HG02970 (cell line): ENCODE results near the gene ZBTB16.

Experiments
- ATAC-seq: cut with Tn5 transposase; IDR thresholded peaks from one replicate; pipeline ENCODE4 v1.9.1; 2021; ENCODE audit warnings: mild to moderate bottlenecking, moderate library complexity, moderate number of reproducible peaks; ENCODE audit not compliant: unreplicated experiment, low FRiP score

ZBTB16 gene

DNA sequence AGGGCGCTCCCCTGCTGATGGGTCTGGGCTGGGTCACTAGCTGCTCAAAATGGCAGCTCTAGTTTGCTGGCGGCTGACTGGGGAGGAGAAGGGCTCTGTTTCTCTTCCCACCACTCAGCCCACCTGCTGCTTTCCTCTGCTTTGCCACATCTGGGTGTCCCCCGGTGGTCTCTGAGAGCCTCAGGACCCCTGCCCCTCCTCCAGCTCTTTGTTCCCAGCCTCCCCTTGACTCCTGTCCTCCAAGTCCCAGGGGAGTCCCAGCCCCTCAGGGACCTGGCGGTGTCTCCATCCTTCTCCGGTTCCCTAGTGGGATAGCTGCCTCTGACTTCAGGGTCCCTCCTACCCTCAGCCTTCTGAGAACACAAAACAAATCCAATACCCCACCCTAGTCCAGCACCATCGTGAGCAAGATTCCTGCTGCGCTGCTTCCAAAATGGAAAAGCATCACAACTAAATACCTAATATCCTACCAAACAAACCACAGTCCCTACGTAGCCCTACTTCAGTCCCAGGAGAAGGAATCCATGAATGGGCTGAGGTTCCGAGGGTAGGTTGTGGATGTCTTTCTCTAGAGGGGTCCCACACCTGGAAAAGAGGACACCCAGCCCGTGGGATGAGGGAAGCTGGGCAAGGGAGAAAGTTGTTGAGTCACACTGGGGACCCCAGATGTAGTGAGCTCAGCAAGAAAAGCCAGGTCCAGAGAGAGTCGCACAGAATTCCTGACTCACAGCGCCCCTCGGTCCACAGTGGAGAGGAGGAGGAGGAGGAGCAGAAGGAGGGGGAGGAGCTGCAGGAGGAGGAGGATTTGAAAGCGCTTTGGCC is 191.7 kb downstream of the ZBTB16 start:
- ATAC-seq, result no peak

GRCh38 chr11:114251815-114252337 is 192.4 kb downstream of the ZBTB16 start:
- no peak for ATAC-seq

DNA sequence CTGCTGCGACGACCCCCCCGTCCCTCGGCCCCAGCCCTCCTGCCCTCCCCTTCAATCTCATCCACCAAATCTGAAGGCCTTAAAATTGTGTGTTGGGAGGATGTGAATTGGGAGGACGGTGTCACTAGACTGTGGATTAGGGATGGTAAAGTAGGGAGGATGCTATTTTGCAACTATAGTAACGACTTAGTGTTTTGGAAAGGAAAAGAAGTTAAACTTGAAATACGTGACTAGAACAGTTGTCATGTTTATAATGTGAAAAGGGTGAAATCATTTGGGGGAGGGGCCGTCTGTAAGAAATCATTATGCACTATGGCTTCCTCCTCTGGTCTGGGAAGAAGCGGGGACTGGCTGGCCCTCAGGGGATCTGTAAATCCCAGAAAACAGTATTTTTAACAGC is 193.3 kb downstream of the ZBTB16 start:
- ATAC-seq, result no peak

DNA sequence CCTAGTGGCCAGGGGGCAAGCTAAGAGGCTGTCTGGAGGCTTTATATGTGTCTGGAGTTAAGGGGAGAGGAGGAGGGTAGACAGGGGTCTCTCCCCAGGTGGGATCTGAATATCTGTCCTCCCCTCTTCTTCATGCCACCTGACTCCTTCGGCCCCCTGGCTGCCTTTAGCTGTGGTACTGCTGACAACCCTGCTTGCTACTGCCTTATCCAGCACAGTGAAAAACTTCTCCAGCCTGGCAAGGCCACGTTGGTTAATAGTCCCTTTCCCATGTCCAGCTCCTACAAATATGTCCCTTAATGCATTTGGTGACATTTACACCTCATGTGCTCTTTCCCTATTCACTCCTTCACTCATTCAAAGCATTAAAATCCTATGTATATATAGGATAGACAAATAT is 194.3 kb downstream of the ZBTB16 start:
- ATAC-seq, result no peak

GRCh38 chr11:114254571-114255146 is 195.1 kb downstream of the ZBTB16 start:
- ATAC-seq, result no peak

GRCh38 chr11:114255289-114255688 is 195.8 kb downstream of the ZBTB16 start:
- no peak for ATAC-seq

GRCh38 chr11:114256176-114256966 is 196.9 kb downstream of the ZBTB16 start:
- no peak for ATAC-seq

DNA sequence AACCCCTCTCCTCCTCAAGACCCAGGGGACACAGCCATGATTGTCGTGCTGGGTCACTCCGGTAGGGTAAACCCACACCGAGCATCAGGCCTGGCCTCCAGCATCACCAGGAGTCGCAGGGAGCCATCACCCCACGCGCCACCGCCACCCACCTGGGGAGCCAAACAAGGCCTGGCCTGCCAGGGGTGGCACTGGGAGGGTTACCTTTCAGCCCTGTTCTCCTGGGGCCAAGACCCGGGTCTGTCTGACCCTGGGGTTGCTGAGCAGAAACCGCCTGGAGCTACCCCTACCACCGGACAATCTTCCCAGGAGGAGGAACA is 197.4 kb downstream of the ZBTB16 start:
- ATAC-seq, result no peak

GRCh38 chr11:114257621-114258558 is 198.4 kb downstream of the ZBTB16 start:
- no peak for ATAC-seq

GRCh38 chr11:114258696-114259095 is 199.2 kb downstream of the ZBTB16 start:
- ATAC-seq, result no peak

DNA sequence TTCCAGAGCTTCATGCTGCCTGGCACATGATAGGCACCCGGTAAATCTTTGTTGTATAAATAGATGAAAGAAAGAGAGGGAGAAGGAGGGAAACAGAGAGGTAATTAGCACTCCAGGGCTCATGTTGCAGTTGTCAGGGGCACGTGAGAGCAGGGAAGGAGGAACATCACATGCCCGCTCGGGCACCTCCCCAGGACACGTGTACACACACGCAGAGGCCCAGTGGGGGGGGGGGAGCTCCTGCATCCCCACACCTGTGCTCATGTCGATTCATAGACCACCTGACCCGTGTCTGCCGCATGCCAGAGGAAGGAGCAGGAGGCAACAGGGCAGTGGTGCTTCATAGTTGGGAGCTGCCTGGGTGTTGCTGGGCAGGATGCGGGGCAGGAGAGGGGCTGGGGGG is 199.6 kb downstream of the ZBTB16 start:
- no peak for ATAC-seq

GRCh38 chr11:114259551-114259983 is 200.1 kb downstream of the ZBTB16 start:
- no peak for ATAC-seq

GRCh38 chr11:114260077-114260476 is 200.6 kb downstream of the ZBTB16 start:
- ATAC-seq, result no peak

- ATAC-seq, result no peak
Observed at GRCh38 chr11:114260483-114260882, 201.0 kb downstream of the ZBTB16 start.

- no peak for ATAC-seq
Observed at GRCh38 chr11:114261791-114262190, 202.3 kb downstream of the ZBTB16 start.

- no peak for ATAC-seq
Observed at GRCh38 chr11:114262681-114263512, 203.4 kb downstream of the ZBTB16 start.

DNA sequence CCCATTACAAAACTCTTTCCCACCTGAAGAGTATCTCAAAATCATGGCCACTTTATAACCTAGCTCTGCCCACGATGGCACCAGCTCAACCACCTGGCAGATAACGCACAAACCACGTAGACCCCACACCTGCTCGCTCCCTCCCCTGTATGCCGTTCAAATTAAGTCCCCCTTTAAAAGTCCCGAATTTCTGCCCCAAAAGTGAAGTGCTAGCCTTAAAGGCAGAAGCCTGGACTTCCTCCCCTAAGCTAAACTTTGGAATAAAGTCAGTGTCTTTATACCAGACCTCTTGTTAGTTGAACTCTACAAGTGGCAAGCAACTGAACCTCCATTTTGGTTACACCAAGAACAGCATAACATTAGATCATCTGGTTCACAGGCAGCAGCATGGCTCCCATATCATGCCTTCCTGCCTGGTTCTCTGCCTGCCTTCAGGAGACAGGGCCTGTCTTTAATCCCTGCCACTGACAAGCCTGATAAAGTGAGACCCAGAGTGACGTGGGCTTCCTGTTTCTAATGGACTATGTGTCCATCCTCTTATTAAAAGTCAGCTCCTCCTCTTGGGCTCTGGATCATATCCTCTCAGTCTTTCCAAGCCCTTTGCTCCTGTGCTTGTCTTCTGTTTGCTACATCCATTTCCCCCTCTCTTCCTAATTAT is 204.1 kb downstream of the ZBTB16 start:
- ATAC-seq, result no peak

DNA sequence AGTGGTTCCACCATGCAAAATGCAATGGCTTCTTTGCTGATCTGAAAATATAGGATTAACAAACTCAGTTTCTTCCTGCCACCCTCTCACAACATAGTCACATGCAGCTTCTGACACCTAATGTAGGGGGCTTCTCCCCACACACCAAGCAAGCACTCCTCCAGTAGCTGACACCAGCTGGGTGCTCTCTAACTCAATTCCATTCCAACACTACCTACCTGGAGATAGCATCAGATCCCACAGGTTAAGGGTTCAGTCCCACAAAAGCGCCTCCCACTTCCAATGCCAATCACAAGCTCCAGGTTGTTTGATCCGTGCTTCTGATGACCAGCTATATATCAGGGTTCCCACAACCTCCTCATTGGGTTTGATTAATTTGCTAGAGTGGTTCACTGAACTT is 204.9 kb downstream of the ZBTB16 start:
- no peak for ATAC-seq
